ENCODE results near the gene PIGN. TPM values are rescaled to one million over a fixed set of nuclear protein-coding genes. Genes with fewer than 3 reads are reported as not detected.

The PIGN gene
- polyA plus RNA-seq, 3 donors = 4.1 to 14.7 (median 14.6) TPM

DNA sequence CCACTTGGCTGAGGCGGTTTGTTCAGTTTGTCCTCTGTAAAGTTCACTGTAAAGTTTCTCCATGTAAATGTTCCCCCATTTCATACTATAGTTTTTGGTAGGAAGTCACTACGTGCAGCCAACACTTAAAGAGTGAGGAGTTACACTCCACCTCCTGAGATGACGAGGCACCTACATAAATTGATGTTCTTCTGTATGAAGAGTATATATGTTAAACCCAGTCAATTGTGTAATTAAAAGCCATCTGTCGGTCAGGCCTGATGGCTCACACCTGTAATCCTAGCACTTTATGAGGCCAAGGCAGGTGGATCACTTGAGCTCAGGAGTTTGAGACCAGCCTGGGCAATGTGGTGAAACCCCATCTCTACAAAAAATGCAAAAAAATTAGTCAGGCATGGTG, 7.6 kb downstream of the PIGN start:
- H3K36me3 Mint-ChIP-seq = peaks cover 3 to 13% of the 10 kb centered on the region in 2 donors
- H3K27me3 Mint-ChIP-seq (ENCODE audit: low read depth in 3 of 3) = no peaks in the 10 kb centered on the region
- DNase-seq = no peak
- Histone ChIP-seq H4K20me1 (ENCODE audit: insufficient read depth, low read length) (peaks cover 4% of the 10 kb centered on the region), H3K9ac (ENCODE audit: insufficient read depth, low read length, poor library complexity, severe bottlenecking) (no peak overlapping the region), H3K9me3 (replicated peaks in 1 of 2; ENCODE audit: control insufficient read depth in 1 of 2, insufficient read depth in 1 of 2, low read length in 2 of 2) (no peaks in the 10 kb centered on the region), H3K4me2 (replicated peaks; ENCODE audit: extremely low read depth, low read length, poor library complexity, severe bottlenecking) (no peak overlapping the region), H3K27me3 (ENCODE audit: control insufficient read depth in 2 of 2, insufficient read depth in 2 of 2, low read length in 2 of 2) (no peaks in the 10 kb centered on the region), H3K27ac (ENCODE audit: low read depth in 1 of 2, low read length in 2 of 2) (no peak overlapping the region), H3K36me3 (replicated peaks in 1 of 2; ENCODE audit: control insufficient read depth in 1 of 2, insufficient read depth in 2 of 2, low read length in 2 of 2) (no peaks in the 10 kb centered on the region), H3K4me3 (replicated peaks in 1 of 3; ENCODE audit: low read depth in 2 of 3, low read length in 3 of 3) (no peak overlapping the region), H3K4me1 (ENCODE audit: control insufficient read depth in 1 of 2, insufficient read depth in 2 of 2, low read length in 2 of 2) (peaks cover 0 to 12% of the 10 kb centered on the region in 2 donors), H3K79me2 (ENCODE audit: insufficient read depth, low read length) (peaks cover 41% of the 10 kb centered on the region), H2AFZ (ENCODE audit: insufficient read depth, low read depth, low read length, poor library complexity, severe bottlenecking) (no peak overlapping the region)
- no peak overlapping the region for H3K27ac Mint-ChIP-seq
- no peak overlapping the region for H3K4me3 Mint-ChIP-seq
- no peaks in the 10 kb centered on the region for H3K9me3 Mint-ChIP-seq
- WGBS (ENCODE audit: insufficient coverage) = 100% methylated on average over 1 of the region's 4 CpGs
- peaks cover 14% of the 10 kb centered on the region for H3K4me1 Mint-ChIP-seq
- TF ChIP-seq, protein P1, sequence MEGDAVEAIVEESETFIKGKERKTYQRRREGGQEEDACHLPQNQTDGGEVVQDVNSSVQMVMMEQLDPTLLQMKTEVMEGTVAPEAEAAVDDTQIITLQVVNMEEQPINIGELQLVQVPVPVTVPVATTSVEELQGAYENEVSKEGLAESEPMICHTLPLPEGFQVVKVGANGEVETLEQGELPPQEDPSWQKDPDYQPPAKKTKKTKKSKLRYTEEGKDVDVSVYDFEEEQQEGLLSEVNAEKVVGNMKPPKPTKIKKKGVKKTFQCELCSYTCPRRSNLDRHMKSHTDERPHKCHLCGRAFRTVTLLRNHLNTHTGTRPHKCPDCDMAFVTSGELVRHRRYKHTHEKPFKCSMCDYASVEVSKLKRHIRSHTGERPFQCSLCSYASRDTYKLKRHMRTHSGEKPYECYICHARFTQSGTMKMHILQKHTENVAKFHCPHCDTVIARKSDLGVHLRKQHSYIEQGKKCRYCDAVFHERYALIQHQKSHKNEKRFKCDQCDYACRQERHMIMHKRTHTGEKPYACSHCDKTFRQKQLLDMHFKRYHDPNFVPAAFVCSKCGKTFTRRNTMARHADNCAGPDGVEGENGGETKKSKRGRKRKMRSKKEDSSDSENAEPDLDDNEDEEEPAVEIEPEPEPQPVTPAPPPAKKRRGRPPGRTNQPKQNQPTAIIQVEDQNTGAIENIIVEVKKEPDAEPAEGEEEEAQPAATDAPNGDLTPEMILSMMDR (IDR thresholded peaks at IDR 0.05) = no peak
- intact Hi-C loops (cut with micrococcal nuclease) = no loop called here

DNA sequence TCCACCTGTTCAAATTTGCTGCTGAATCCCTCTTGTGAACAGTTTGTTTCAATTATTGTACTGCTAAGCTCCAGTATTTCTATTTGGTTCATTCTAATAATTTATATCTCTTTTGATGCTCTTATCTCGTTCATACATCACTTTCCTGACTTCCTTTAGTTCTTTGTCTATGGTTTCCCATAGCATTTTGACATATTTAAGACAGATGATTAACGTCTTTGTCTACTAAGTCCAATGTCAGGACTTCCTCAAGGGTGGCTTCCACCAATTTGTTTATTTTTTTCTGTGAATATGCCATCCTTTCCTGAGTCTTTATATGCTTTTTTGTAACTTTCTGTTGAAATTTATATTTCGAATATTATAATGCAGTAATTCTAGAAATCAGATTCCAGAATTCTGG, 9.6 kb downstream of the PIGN start:
- WGBS (ENCODE audit: insufficient coverage) = no CpG with 5 or more reads among the region's 3 CpGs
- Mint-ChIP-seq H3K9me3 (peaks cover 0 to 2% (median 0%) of the 10 kb centered on the region in 7 donors), H3K27ac (no peak overlapping the region), H3K4me3 (no peak overlapping the region), H3K36me3 (peaks cover 3 to 14% of the 10 kb centered on the region in 2 donors), H3K4me1 (peaks cover 8% of the 10 kb centered on the region), H3K27me3 (ENCODE audit: low read depth in 3 of 3) (no peaks in the 10 kb centered on the region)
- H2AFZ ChIP-seq (ENCODE audit: insufficient read depth, low read depth, low read length, poor library complexity, severe bottlenecking) = no peak overlapping the region
- no peak for DNase-seq
- H3K4me3 ChIP-seq (replicated peaks in 1 of 3; ENCODE audit: low read depth in 2 of 3, low read length in 3 of 3) = no peak overlapping the region
- H3K4me2 ChIP-seq (replicated peaks; ENCODE audit: extremely low read depth, low read length, poor library complexity, severe bottlenecking) = no peak overlapping the region
- TF ChIP-seq, protein P1 (IDR thresholded peaks at IDR 0.05) = no peak
- intact Hi-C loops (cut with micrococcal nuclease) = no loop called here
- no peaks in the 10 kb centered on the region for H3K27me3 ChIP-seq (ENCODE audit: control insufficient read depth in 2 of 2, insufficient read depth in 2 of 2, low read length in 2 of 2)
- H3K36me3 ChIP-seq (replicated peaks in 1 of 2; ENCODE audit: control insufficient read depth in 1 of 2, insufficient read depth in 2 of 2, low read length in 2 of 2) = no peaks in the 10 kb centered on the region
- H3K27ac ChIP-seq (ENCODE audit: low read depth in 1 of 2, low read length in 2 of 2) = no peak overlapping the region
- no peaks in the 10 kb centered on the region for H3K9me3 ChIP-seq (replicated peaks in 1 of 2; ENCODE audit: control insufficient read depth in 1 of 2, insufficient read depth in 1 of 2, low read length in 2 of 2)
- H3K79me2 ChIP-seq (ENCODE audit: insufficient read depth, low read length) = peaks cover 26% of the 10 kb centered on the region
- H3K9ac ChIP-seq (ENCODE audit: insufficient read depth, low read length, poor library complexity, severe bottlenecking) = no peak overlapping the region
- no peaks in the 10 kb centered on the region for H4K20me1 ChIP-seq (ENCODE audit: insufficient read depth, low read length)
- H3K4me1 ChIP-seq (ENCODE audit: control insufficient read depth in 1 of 2, insufficient read depth in 2 of 2, low read length in 2 of 2) = peaks cover 0 to 6% of the 10 kb centered on the region in 2 donors

All from CD14-positive monocyte (primary cell).